ENCODE results near the gene AXL.

The AXL gene

DNA sequence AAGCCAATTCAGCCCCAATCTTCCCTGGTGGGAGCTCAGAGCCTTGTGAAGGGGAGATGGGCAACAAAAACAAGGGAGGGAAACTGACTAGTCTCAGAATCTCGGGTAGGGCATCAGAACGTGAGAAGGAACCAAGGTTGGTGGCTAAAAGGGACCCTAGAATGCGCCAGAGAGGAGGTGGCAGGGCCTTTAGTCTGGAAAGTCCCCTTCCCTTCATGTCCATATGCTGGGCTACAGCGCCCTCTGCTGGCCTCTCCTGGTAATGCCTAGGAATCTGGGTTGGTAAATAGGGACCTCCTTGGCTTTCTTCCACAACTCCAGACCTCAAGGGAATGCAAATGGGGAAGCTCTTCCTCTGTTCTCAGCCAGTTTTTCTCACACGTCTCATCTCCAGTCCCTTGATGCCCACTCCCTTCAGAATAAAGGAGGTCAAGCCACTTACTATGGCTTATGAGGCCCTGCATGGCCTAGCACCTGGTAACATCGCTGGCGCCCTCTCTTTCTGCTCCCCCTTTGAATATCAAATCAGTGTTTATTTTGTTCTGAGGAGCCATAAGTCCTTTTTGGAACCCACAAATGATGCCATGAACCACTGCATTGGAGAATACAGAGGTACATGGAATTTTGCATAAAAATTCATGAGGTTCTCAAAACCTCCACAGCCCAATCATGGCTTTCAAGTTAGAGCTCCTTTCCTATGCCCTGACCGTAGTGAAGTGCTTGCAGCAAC is 89.6 kb downstream of the AXL start:
- TF ChIP-seq POLR2A (IDR thresholded peaks at IDR 0.05; ENCODE audit: low read depth, low read length): no peak
- no peak for FAIRE-seq
- peak; percentile 64 for DNase-seq (ENCODE audit: insufficient read length, low spot score)

DNA sequence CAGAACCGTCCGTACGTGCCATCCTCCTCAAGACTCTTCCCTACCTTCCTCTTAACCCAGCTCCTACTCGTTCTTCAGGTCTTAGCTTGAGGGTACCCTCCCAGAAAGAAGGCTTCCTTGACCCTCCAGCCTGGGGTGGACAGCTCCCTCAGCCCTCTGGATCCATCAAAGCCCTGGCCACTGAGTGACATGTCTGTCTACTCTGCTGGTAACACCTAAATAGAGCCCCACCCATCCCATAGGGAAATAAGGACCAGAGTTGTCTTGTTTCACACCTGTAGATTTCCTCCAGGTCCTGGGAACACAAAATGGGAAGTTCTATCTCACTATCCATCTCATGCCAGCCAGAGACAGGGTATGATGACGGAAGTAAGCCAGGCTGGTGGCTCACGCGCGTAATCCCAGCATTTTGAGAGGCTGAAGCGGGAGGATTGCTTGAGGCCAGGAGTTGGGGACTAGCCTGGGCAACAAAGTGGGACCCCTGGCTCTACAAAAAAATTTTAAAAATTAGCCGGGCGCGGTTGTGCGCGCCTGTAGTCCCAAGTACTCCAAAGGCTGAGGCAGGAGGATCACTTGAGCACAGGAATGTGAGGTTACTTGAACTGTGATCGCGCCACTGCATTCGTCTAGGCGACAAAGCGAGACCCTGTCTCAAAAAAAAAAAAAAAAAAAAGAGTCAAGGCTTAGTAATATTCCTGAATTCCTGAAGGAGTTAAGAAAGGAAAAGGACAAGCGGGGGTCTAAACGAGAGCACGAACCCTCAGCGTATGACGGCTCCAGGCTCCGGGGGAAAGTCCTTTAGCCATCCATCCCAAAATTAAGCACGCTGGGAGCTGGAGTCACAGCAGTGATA is 90.4 kb downstream of the AXL start:
- FAIRE-seq (no peak), DNase-seq (ENCODE audit: insufficient read length, low spot score) (no peak)
- no peak for TF ChIP-seq POLR2A (IDR thresholded peaks at IDR 0.05; ENCODE audit: low read depth, low read length)

GRCh38 chr19:41310033-41310831 is 91.2 kb downstream of the AXL start, which contains the start of gene CCDC97:
Gene CCDC97, plus strand, starts transcription at chr19:41310172. Its CDS starts 139 bp downstream, at chr19:41310311.
- DNase-seq (ENCODE audit: insufficient read length, low spot score) (peak; percentile 87), FAIRE-seq (no peak)
- TF ChIP-seq POLR2A (IDR thresholded peaks at IDR 0.05; ENCODE audit: low read depth, low read length): peak; percentile 38; the same call in 1 of the 2 replicates

- DNase-seq (ENCODE audit: insufficient read length, low spot score): no peak
- TF ChIP-seq POLR2A (IDR thresholded peaks at IDR 0.05; ENCODE audit: low read depth, low read length): no peak
- no peak for FAIRE-seq
These were observed 92.0 kb downstream of the AXL start for GRCh38 chr19:41311072-41311471.

Measured in H54 (cell line).